ENCODE data around the gene CAP2.

Gene CAP2

DNA sequence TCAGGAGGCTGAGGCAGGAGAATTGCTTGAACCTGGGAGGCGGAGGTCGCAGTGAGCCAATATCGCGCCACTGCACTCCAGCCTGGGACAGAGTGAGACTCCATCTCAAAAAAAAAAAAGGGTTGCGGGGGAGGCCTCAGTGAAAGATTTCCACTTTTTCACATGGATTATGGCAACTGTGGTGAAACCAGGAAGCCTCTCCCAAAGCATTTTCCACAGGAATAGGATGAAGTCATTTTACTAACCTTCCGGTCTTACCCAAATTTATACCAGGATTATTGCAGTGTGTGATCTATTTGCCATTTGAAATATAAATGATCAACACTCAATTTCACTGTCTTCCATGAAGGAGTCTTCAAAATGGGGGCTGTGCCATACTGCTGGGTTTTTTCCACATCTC is 113.1 kb downstream of the CAP2 start:
- no peak for TF ChIP-seq GATA3 (IDR thresholded peaks at IDR 0.05; ENCODE audit: low read depth, low read length)
- no peak for TF ChIP-seq GATA2 (IDR thresholded peaks at IDR 0.05; ENCODE audit: low read depth, low read length)

DNA sequence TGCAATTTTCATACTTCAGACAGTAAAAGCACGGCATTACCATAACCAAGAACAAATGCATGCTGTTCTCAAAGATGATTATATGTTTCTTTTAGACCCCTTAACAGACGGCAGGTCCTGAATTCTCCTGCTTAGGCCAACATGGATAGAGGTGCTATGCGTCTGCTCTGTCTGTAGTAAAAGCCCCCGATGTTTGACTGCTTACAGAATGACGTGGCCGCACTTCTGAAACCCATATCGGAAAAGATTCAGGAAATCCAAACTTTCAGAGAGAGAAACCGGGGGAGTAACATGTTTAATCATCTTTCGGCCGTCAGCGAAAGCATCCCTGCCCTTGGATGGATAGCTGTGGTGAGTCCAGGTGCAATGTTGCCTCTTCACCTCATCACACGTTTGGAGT is 113.6 kb downstream of the CAP2 start:
- TF ChIP-seq GATA2 (IDR thresholded peaks at IDR 0.05; ENCODE audit: low read depth, low read length) (no peak), GATA3 (IDR thresholded peaks at IDR 0.05; ENCODE audit: low read depth, low read length) (no peak)

DNA sequence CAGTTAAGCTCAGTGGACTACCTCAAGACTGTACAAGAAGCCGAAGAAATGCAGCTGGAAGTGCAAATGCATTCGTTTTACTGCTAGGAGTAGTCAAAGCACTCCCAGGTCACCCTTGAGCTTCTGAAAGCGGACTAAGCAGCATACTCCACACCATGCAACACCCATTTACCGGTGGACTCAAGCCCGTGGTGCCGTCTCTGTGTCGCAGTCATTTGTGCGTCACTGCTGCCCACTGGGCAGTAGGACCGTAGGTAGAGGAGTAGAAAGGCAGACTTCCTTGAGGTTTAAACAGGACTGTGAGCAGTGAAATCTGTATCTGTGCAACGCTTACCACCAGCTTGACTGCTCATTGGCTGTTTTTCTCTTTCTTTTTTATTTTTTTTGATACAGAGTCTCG is 117.7 kb downstream of the CAP2 start:
- TF ChIP-seq GATA3 (IDR thresholded peaks at IDR 0.05; ENCODE audit: low read depth, low read length), result no peak
- TF ChIP-seq GATA2 (IDR thresholded peaks at IDR 0.05; ENCODE audit: low read depth, low read length), result no peak

DNA sequence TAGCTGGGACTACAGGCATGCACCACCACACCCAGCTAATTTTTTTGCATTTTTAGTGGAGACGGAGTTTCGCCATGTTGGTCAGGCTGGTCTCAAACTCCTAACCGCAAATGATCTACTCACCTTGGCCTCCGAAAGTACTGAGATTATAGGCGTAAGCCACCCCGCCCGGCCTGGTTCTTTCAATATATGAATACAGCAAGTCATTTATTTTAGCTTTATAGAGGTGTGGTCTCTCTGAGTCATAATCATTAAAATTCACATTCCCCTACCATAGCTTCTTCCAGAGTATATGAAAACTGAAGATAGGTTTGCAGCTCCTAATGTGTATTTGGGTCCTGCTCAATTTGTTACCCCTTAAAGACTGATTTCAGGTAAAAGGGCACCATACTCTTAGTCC is 118.2 kb downstream of the CAP2 start:
- TF ChIP-seq GATA2 (IDR thresholded peaks at IDR 0.05; ENCODE audit: low read depth, low read length) (no peak), GATA3 (IDR thresholded peaks at IDR 0.05; ENCODE audit: low read depth, low read length) (no peak)

DNA sequence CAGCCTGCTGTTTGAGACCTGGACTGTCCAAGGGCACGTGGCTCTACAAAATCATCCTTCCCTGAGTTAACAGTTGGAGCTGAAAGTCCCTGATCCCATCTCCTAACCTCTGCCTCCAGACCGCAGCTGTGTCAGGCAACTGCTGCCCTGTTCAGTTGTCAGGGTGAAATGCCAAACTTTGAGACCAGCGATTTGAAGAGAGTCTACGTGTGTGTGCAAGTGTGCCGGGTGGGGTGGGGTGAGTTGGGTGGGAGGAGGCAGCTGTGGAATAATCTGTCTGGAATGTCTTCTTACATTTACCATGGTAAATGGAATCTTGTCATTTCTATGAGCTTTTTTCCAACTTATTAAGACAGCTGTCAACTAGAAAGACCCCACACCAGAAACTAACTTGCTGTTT is 125.7 kb downstream of the CAP2 start:
- TF ChIP-seq GATA2 (IDR thresholded peaks at IDR 0.05; ENCODE audit: low read depth, low read length), result no peak
- no peak for TF ChIP-seq GATA3 (IDR thresholded peaks at IDR 0.05; ENCODE audit: low read depth, low read length)

DNA sequence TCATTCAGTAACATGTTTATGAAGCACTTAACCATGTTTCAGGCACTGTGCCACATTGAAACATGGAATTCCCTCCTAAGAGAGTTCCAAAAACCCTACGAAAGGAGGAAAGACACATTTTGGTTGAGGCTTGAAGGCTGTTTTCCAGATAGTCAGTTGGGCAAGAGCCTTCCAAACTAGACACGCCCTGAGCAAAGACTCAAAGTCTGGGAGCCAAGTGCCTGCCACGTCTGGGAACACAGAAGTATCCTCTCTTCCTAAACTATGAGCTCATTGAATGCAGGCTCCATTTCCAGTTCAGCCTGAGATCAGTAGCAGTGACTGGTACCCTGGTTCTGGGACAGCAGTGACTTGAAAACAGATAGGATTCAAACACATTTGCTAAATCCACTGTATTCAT is 132.2 kb downstream of the CAP2 start:
- TF ChIP-seq GATA3 (IDR thresholded peaks at IDR 0.05; ENCODE audit: low read depth, low read length), result no peak
- no peak for TF ChIP-seq GATA2 (IDR thresholded peaks at IDR 0.05; ENCODE audit: low read depth, low read length)

DNA sequence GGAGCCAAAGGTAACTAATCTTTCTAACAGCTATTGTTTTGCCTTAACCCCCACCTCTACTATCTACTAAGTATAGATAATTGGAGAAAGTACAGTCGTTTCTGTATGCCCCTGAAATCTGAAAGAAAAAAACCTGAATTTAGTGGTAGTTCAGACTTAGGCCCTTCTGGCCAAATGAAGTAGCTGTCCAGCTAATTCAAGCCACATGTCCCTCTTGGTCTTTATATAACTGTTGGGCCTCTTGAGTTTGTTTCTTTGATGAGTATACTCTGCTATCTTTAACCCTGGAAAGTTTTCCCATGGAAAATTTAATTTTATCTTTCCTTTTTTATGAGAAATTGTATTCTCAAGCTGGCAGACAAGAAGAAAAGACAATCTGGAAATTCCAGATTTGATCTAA is 133.7 kb downstream of the CAP2 start:
- TF ChIP-seq GATA3 (IDR thresholded peaks at IDR 0.05; ENCODE audit: low read depth, low read length), result no peak
- TF ChIP-seq GATA2 (IDR thresholded peaks at IDR 0.05; ENCODE audit: low read depth, low read length), result no peak

DNA sequence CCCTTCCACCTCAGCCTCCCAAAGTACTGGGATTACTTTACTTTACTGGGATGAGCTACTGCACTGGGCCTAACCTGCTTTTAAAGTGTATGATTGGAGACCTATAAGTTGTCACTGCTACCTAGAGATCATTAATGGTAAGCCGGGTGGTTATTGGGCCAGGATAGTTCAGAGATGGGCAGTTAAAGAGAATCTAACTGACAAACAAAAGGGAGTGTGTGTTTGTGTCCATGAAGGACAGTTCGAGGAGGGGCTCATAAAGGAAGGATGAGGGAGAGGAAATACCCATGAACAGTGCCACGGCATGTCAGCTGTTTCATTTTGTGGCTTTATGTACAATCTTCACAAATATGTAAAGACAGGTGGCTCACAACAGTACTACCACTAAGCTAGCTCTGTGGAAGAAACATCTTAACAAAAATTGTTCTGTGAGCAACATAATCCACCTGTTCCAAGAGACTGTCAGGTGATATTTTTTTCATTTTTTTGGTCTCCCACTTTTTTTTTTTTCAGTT is 137.0 kb downstream of the CAP2 start:
- TF ChIP-seq GATA2 (IDR thresholded peaks at IDR 0.05; ENCODE audit: low read depth, low read length) (no peak), GATA3 (IDR thresholded peaks at IDR 0.05; ENCODE audit: low read depth, low read length) (no peak)

DNA sequence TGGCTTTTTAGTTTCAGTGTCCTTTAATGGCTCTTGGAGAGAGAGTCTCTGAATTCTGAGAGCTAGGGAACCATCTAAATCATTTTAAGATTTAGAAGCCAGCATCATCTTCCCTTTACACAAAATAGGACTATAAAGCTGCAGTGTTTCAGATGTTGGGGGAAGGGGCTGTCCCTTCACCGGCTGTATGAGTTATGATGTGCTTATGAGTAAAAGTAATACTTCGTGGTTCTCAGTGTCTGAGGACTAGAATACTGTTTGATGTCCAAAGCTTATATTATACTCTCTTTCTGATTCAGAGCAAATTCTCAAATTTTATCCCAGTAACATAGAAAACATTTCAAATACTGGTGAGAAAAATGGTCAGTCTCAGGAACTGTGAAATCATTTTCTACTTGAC is 143.2 kb downstream of the CAP2 start:
- no peak for TF ChIP-seq GATA2 (IDR thresholded peaks at IDR 0.05; ENCODE audit: low read depth, low read length)
- no peak for TF ChIP-seq GATA3 (IDR thresholded peaks at IDR 0.05; ENCODE audit: low read depth, low read length)

DNA sequence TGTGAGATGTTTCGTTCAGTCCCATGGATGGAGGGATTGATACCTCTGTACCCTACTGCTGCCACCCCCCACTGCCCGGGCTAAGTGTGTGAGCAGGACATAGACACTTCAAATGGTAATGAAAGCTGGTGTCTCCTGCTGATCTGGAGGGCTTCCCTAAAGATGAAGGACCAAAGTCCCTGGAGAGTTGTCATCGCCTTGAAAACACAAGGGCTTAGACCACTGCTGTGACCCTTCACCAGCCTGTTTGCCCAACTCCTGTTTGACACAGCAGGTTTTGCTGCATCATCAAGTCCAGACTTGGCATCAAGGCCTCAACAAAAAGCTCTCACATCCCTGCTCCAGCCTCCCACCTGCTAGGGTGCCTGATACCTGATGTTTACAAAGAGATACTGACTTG is 148.8 kb downstream of the CAP2 start:
- TF ChIP-seq GATA3 (IDR thresholded peaks at IDR 0.05; ENCODE audit: low read depth, low read length) (no peak), GATA2 (IDR thresholded peaks at IDR 0.05; ENCODE audit: low read depth, low read length) (no peak)

DNA sequence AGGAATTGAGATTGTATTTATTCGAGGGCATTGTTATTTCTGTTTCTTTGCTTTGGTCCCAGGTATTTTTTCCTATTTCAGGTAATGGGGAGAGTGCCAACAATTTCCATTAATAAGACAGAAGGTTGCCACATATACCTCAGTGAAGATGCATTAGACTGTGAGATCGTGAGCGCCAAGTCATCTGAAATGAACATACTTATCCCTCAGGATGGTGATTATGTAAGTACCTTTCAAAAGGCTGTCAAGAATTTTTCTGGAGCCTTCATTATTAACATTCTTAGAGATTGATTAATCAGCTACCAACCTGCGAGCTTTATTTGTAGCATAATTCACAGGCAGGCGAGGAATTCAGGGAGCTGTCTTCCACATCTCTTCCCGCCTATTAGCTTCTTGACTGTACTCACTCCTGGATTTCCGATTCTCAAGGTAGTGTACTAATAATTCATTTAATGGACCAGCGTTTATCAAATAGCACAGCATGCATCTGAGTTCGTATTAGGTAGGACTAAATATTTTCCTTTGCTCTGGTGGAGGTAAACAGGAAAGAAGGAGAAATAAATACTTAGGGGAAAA is 158.1 kb downstream of the CAP2 start:
- TF ChIP-seq GATA3 (IDR thresholded peaks at IDR 0.05; ENCODE audit: low read depth, low read length), result no peak
- TF ChIP-seq GATA2 (IDR thresholded peaks at IDR 0.05; ENCODE audit: low read depth, low read length), result no peak

DNA sequence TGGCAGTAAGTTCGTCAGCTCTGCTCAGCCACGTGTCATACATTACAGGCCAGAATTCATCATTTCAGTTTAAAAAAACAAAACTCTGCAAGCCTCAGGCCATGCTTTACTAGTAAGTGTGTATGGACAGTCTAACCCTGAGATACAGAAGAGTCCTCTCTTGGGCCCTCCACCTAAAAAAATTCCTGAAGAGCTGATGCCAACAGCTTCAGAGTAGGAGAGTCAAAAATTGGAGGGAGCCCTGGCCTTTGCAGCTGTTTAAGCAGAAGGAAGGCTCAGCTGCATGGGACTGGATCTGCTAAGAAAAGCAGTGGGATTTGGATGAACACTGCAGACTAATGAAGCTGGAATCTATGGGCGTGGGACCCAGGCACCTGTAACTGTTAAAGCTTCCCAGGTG is 159.5 kb downstream of the CAP2 start:
- TF ChIP-seq GATA3 (IDR thresholded peaks at IDR 0.05; ENCODE audit: low read depth, low read length) (no peak), GATA2 (IDR thresholded peaks at IDR 0.05; ENCODE audit: low read depth, low read length) (no peak)

DNA sequence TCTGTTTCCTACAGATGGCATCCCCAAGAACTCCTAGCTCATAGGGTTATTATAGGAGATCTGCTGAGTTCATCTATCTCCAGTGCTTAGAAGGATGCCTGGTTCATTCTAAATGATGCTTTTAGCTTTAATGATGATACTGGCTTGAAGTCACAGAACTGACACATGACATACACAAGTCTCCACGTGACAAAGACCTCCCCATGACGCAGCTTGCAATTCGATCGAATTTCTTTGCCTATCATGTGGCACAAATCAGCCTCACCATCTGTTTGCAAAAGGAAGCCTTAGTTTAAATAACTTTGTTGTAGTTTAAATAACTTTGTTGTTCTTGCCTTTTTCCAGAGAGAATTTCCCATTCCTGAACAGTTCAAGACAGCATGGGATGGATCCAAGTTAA is 162.6 kb downstream of the CAP2 start:
- TF ChIP-seq GATA3 (IDR thresholded peaks at IDR 0.05; ENCODE audit: low read depth, low read length) (no peak), GATA2 (IDR thresholded peaks at IDR 0.05; ENCODE audit: low read depth, low read length) (no peak)

DNA sequence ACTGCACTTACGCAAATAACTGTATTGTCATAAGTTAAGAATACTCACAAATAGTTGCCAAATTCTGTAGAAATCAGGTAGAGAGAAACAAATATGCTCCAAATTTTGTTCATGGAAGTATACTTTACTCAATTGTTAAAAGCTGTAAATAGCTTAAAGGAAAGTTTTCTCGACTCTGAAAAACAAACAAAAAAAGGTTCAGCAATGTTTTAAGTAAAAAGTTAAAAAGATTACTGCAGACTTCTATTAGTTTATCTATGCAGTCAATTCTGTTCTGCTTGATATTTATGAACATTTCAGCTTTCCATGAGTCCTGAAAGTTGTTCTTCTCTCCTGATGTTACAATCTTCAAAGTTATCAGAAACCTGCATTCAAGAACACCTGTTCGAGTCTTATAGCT is 169.2 kb downstream of the CAP2 start:
- TF ChIP-seq GATA3 (IDR thresholded peaks at IDR 0.05; ENCODE audit: low read depth, low read length), result no peak
- TF ChIP-seq GATA2 (IDR thresholded peaks at IDR 0.05; ENCODE audit: low read depth, low read length), result no peak

DNA sequence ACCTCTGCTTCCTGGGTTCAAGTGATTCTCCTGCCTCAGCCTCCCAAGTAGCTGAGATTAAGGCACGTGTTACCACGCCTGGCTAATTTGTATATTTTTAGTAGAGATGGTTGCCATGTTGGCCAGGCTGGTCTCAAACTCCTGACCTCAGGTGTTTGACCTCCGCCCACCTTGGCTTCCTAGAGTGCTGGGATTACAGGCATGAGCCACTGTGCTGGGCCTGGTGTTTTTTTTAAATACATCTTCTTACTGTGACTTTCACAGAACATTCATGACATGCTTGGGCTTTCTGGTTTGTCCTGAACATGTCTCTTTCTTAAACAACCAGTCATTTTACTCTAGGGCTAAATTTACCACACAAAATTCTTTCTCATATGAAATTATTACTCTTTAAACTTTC is 172.0 kb downstream of the CAP2 start:
- no peak for TF ChIP-seq GATA3 (IDR thresholded peaks at IDR 0.05; ENCODE audit: low read depth, low read length)
- TF ChIP-seq GATA2 (IDR thresholded peaks at IDR 0.05; ENCODE audit: low read depth, low read length), result no peak
